GM12878 (cell line): ENCODE results near the gene CCDC17. TPM values are rescaled to one million over a fixed set of nuclear protein-coding genes. Genes with fewer than 3 reads are reported as not detected.

Source experiments
- ATAC-seq: fragments of 200-7000 bp; cut with Tn5 transposase; 3 replicates; pipeline ENCODE4 v1.9.1; 2020; ENCODE audit warnings: mild to moderate bottlenecking, moderate library complexity
- BruUV-seq: library from RNA; stranded (reverse); fragments of 400-500 nt; replicated peaks from 2 replicates; lab custom pipeline; 2021; lab: Mats Ljungman, UMichigan
- CTCF ChIA-PET: fragments of 300-600 bp; sonication (Branson Sonifier 250); formaldehyde crosslinking; extraction: SDS; loops from one replicate; lab custom pipeline; 2021; ENCODE audit warnings: inconsistent platforms; lab: Yijun Ruan, JAX
- POLR2A ChIA-PET: fragments of 350-600 bp; formaldehyde crosslinking; extraction: SDS; loops from one replicate; lab custom pipeline; 2021; ENCODE audit warnings: inconsistent platforms; lab: Charles Lee
- RAD21 ChIA-PET: fragments of 300-600 bp; sonication (Branson Sonifier 250); formaldehyde crosslinking; loops from one replicate; lab custom pipeline; 2023; ENCODE audit warnings: antibody characterized with exemption; ENCODE audit not compliant: unreplicated experiment; lab: Charles Lee
- SMC1A ChIA-PET: fragments of 300-600 bp; sonication (Branson Sonifier 250); formaldehyde crosslinking; loops from one replicate; lab custom pipeline; 2023; ENCODE audit not compliant: unreplicated experiment, uncharacterized antibody; lab: Charles Lee
- DNase-seq: peaks from one replicate; pipeline ENCODE4 v3.0.0-alpha.2; 2011; ENCODE audit warnings: low read depth, low spot score
- FAIRE-seq: peaks from 3 replicates; lab custom pipeline; 2011; peaks lifted over from hg19 to GRCh38; lab: Jason Lieb, UNC
- H2AFZ ChIP-seq: 2 replicates; pipeline ENCODE4 v1.6.0; 2011; ENCODE audit warnings: low read depth, low read length, control low read depth; ENCODE audit not compliant: control insufficient read depth
- H3K27ac ChIP-seq: 2 replicates; pipeline ENCODE4 v1.5.1; 2011; ENCODE audit warnings: control low read depth; ENCODE audit not compliant: control insufficient read depth, insufficient read depth
- H3K27me3 ChIP-seq, 2 experiments: replicated peaks in 1 of 2; 2 replicates each; pipeline versions ENCODE4 v1.6.0 to v1.6.1; 2011; ENCODE audit warnings: low read length in 1 of 2; ENCODE audit not compliant: control insufficient read depth in 2 of 2, insufficient read depth in 2 of 2
- H3K36me3 ChIP-seq, 2 experiments: 2 replicates each; pipeline ENCODE4 v1.5.1; 2011; ENCODE audit warnings: low read length in 1 of 2; ENCODE audit not compliant: control insufficient read depth in 2 of 2, insufficient read depth in 2 of 2
- H3K4me1 ChIP-seq: 2 replicates; pipeline ENCODE4 v1.6.1; 2011; ENCODE audit warnings: mild to moderate bottlenecking, low read length, moderate library complexity, mixed read lengths; ENCODE audit not compliant: control insufficient read depth, insufficient read depth
- H3K4me2 ChIP-seq: 2 replicates; pipeline ENCODE4 v1.6.0; 2011; ENCODE audit warnings: control low read depth; ENCODE audit not compliant: control insufficient read depth, insufficient read depth
- H3K4me3 ChIP-seq: fragments of 200-600 bp; sonication (generic); 2 replicates; pipeline ENCODE4 v1.5.1; 2016
- H3K79me2 ChIP-seq: 2 replicates; pipeline ENCODE4 v1.6.0; 2011; ENCODE audit warnings: low read length; ENCODE audit not compliant: control insufficient read depth, insufficient read depth
- H3K9ac ChIP-seq: 2 replicates; pipeline ENCODE4 v1.8.0; 2011; ENCODE audit warnings: low read length, control low read depth, mixed read lengths; ENCODE audit not compliant: control insufficient read depth, insufficient read depth
- H3K9me3 ChIP-seq: replicated peaks from 3 replicates; pipeline ENCODE4 v1.5.1; 2011; ENCODE audit warnings: mild to moderate bottlenecking, low read length; ENCODE audit not compliant: control insufficient read depth, insufficient read depth
- H4K20me1 ChIP-seq: 2 replicates; pipeline ENCODE4 v1.6.0; 2011; ENCODE audit not compliant: control insufficient read depth, insufficient read depth
- ASH2L ChIP-seq: fragments of 300-600, 200-600 bp; sonication (generic); IDR thresholded peaks from 2 replicates; pipeline ENCODE4 v1.6.1; 2017; ENCODE audit warnings: low read depth, mild to moderate bottlenecking, borderline replicate concordance
- FOXM1 ChIP-seq: IDR thresholded peaks from 2 replicates; pipeline ENCODE4 v1.6.1; 2012; ENCODE audit warnings: low read depth, mild to moderate bottlenecking, inconsistent platforms, low read length, moderate library complexity
- IKZF1 ChIP-seq: fragments of 450-650 bp; conservative IDR thresholded peaks from 2 replicates; pipeline ENCODE4 v1.6.1; 2017; ENCODE audit warnings: antibody characterized with exemption, mild to moderate bottlenecking
- MEF2A ChIP-seq: IDR thresholded peaks from 2 replicates; pipeline ENCODE4 v1.6.1; 2011; ENCODE audit warnings: low read depth, mild to moderate bottlenecking, low read length, moderate library complexity; ENCODE audit not compliant: insufficient read depth
- MXI1 ChIP-seq: fragments of 150-350 bp; IDR thresholded peaks from 2 replicates; pipeline ENCODE4 v1.6.1; 2011; ENCODE audit warnings: low read depth, mild to moderate bottlenecking, inconsistent platforms, low read length, improper control_type of control experiment
- MYB ChIP-seq: fragments of 150-350 bp; IDR thresholded peaks from 2 replicates; pipeline ENCODE4 v1.6.1; 2014; ENCODE audit warnings: mild to moderate bottlenecking, low read depth, low read length, borderline replicate concordance
- RELA ChIP-seq: fragments of 450-650 bp; IDR thresholded peaks from 2 replicates; pipeline ENCODE4 v1.8.0; 2014; ENCODE audit warnings: borderline replicate concordance; ENCODE audit not compliant: partially characterized antibody
- SIN3A ChIP-seq: IDR thresholded peaks from 2 replicates; pipeline ENCODE4 v1.6.1; 2012; ENCODE audit warnings: low read depth, low read length, improper control_type of control experiment
- WGBS: methylation state at CpG from one replicate; pipeline ENCODE4 v1.1.6; 2016; ENCODE audit warnings: low lambda C conversion rate; ENCODE audit not compliant: insufficient replicate concordance, insufficient coverage; ENCODE audit errors: missing lambda C conversion rate; 5-methylcytosine and 5-hydroxymethylcytosine counted together
- in situ Hi-C: fragments of 300-500 bp; cut with MboI; formaldehyde crosslinking; loops from 9 replicates; pipeline ENCODE4 v1.14.3; 2018; ENCODE audit warnings: mixed read lengths
- intact Hi-C: fragments of 100-400 bp; cut with micrococcal nuclease; formaldehyde crosslinking; loops from one replicate; pipeline ENCODE4 v1.14.2; 2022; ENCODE audit not compliant: unreplicated experiment
- polyA plus RNA-seq, 11 experiments: library from polyadenylated mRNA; depleted of rRNA in 4 of 11; unstranded in 6 of 11; stranded (reverse) in 5 of 11; fragments of >200 nt; fragmentation: Nextera tagmentation in 4 of 11; fragmentation: Illumina TruSeq in 1 of 11; extraction: Ambion mirVana in 4 of 11; extraction: Trizol in 1 of 11; gene quantifications; 1 replicate in 1 of 11; 2 replicates in 10 of 11; pipeline versions ENCODE4 v1.2.1 to v1.2.3, GENCODE V29; 2011 to 2016; ENCODE audit warnings: inconsistent platforms in 2 of 11, missing spikeins in 2 of 11, low read depth in 1 of 11
- total RNA-seq, 4 experiments: library from RNA; depleted of rRNA in 3 of 4; stranded (reverse); fragments of >200 nt in 3 of 4; fragmentation: Illumina TruSeq in 1 of 4; extraction: Trizol in 1 of 4; gene quantifications; 2 replicates each; pipeline versions ENCODE4 v1.2.1 to v1.2.3, GENCODE V29; 2013 to 2021
- TF ChIP-seq, protein P1 (sequence below): fragments of 450-650 bp; formaldehyde crosslinking; IDR thresholded peaks from 2 replicates; pipeline ENCODE4 v1.4.0; 2020; ENCODE audit warnings: mild to moderate bottlenecking, moderate library complexity
- TF ChIP-seq, protein P2 (sequence below): IDR thresholded peaks from 2 replicates; pipeline ENCODE4 v1.6.1; 2011; ENCODE audit warnings: mild to moderate bottlenecking, low read depth, low read length, moderate library complexity; ENCODE audit not compliant: insufficient replicate concordance

The CCDC17 gene
- total and polyA plus RNA-seq, 10 of the 15 experiments (the other 5 are each of a cell fraction or from before 2014, with no cell fraction given): 0.15 to 1.9 (median 0.69) TPM

GRCh38 chr1:45667321-45668111 is 43.7 kb upstream of the CCDC17 start:
- peaks cover 5% of the 10 kb centered on the region for H4K20me1 ChIP-seq
- SMC1A ChIA-PET: no interaction called here
- RAD21 ChIA-PET: no interaction called here
- ATAC-seq (no peak), FAIRE-seq (peak; percentile 31), DNase-seq (no peak)
- CTCF ChIA-PET: no interaction called here
- POLR2A ChIA-PET: no interaction called here
- no peaks in the 10 kb centered on the region for H3K9me3 ChIP-seq
- H3K36me3 ChIP-seq: no peaks in the 10 kb centered on the region; a peak in 3 of 4 replicates
- no peaks in the 10 kb centered on the region for H3K4me1 ChIP-seq
- peaks cover 70% of the 10 kb centered on the region for H3K79me2 ChIP-seq
- no peak overlapping the region for H3K4me3 ChIP-seq
- H3K9ac ChIP-seq: no peak overlapping the region
- H3K4me2 ChIP-seq: no peak overlapping the region
- intact Hi-C loops (no loop called here), in situ Hi-C loops (no loop called here)
- WGBS: 76% methylated on average over 8 of the region's 8 CpGs
- no peak overlapping the region for H2AFZ ChIP-seq
- no peaks in the 10 kb centered on the region for H3K27me3 ChIP-seq
- H3K27ac ChIP-seq: no peak overlapping the region
- TF ChIP-seq MEF2A (no peak), IKZF1 (no peak), RELA (no peak), ASH2L (no peak), SIN3A (no peak), FOXM1 (no peak), MYB (no peak), MXI1 (no peak)
- TF ChIP-seq, protein P1, sequence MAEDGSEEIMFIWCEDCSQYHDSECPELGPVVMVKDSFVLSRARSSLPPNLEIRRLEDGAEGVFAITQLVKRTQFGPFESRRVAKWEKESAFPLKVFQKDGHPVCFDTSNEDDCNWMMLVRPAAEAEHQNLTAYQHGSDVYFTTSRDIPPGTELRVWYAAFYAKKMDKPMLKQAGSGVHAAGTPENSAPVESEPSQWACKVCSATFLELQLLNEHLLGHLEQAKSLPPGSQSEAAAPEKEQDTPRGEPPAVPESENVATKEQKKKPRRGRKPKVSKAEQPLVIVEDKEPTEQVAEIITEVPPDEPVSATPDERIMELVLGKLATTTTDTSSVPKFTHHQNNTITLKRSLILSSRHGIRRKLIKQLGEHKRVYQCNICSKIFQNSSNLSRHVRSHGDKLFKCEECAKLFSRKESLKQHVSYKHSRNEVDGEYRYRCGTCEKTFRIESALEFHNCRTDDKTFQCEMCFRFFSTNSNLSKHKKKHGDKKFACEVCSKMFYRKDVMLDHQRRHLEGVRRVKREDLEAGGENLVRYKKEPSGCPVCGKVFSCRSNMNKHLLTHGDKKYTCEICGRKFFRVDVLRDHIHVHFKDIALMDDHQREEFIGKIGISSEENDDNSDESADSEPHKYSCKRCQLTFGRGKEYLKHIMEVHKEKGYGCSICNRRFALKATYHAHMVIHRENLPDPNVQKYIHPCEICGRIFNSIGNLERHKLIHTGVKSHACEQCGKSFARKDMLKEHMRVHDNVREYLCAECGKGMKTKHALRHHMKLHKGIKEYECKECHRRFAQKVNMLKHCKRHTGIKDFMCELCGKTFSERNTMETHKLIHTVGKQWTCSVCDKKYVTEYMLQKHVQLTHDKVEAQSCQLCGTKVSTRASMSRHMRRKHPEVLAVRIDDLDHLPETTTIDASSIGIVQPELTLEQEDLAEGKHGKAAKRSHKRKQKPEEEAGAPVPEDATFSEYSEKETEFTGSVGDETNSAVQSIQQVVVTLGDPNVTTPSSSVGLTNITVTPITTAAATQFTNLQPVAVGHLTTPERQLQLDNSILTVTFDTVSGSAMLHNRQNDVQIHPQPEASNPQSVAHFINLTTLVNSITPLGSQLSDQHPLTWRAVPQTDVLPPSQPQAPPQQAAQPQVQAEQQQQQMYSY (CRISPR knock-in tag): no peak
- TF ChIP-seq, protein P2, sequence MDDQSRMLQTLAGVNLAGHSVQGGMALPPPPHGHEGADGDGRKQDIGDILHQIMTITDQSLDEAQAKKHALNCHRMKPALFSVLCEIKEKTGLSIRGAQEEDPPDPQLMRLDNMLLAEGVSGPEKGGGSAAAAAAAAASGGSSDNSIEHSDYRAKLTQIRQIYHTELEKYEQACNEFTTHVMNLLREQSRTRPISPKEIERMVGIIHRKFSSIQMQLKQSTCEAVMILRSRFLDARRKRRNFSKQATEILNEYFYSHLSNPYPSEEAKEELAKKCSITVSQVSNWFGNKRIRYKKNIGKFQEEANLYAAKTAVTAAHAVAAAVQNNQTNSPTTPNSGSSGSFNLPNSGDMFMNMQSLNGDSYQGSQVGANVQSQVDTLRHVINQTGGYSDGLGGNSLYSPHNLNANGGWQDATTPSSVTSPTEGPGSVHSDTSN: no peak
- no TSS peak for BruUV-seq
